Psoas muscle (tissue), 8 donors: ENCODE data around the gene GRIP1. TPM values are rescaled to one million over a fixed set of nuclear protein-coding genes. Genes with fewer than 3 reads are reported as not detected.
A peak's percentile ranks its signal among the peaks of the same experiment; 100 is the strongest.

Source experiments
- ATAC-seq, 4 donors: fragments of 200-7000 bp; cut with Tn5 transposase; one replicate each; pipeline ENCODE4 v1.9.1; 2020; ENCODE audit warnings: moderate library complexity in 3 of 4, mild to moderate bottlenecking in 2 of 4
- DNase-seq, 2 donors: peaks; one replicate each; pipeline ENCODE4 v3.0.0-alpha.2; 2020
- H3K27ac ChIP-seq: fragments of 200-600 bp; one replicate; pipeline ENCODE4 v1.8.0; 2022
- H3K27me3 ChIP-seq, 3 donors: fragments of 200-600 bp in 1 of 3; one replicate each; pipeline versions ENCODE4 v1.6.1 to v1.8.0; 2013 to 2022; ENCODE audit warnings: low read length in 2 of 3, mild to moderate bottlenecking in 2 of 3, moderate library complexity in 1 of 3; ENCODE audit not compliant: insufficient read depth in 3 of 3
- H3K36me3 ChIP-seq, 2 donors: fragments of 200-600 bp in 1 of 2; one replicate each; pipeline versions ENCODE4 v1.6.1 to v1.8.0; 2013 to 2022; ENCODE audit warnings: low read depth in 1 of 2, mild to moderate bottlenecking in 1 of 2, moderate library complexity in 1 of 2; ENCODE audit not compliant: insufficient read depth in 1 of 2
- H3K4me1 ChIP-seq: fragments of 200-600 bp; one replicate; pipeline ENCODE4 v1.8.0; 2022
- H3K4me3 ChIP-seq: fragments of 200-600 bp; one replicate; pipeline ENCODE4 v1.8.0; 2022; ENCODE audit warnings: mild to moderate bottlenecking
- H3K9me3 ChIP-seq: fragments of 200-600 bp; one replicate; pipeline ENCODE4 v1.8.0; 2022
- CTCF ChIP-seq: fragments of 200-600 bp; IDR thresholded peaks from one replicate; pipeline ENCODE4 v1.8.0; 2022; ENCODE audit warnings: antibody characterized with exemption
- WGBS, 3 donors: extraction: QIAGEN DNeasy Blood & Tissue Kit; methylation state at CpG; one replicate each; pipeline versions ENCODE4 v1.1.6 to v1.1.7; 2013; 5-methylcytosine and 5-hydroxymethylcytosine counted together
- intact Hi-C, 2 donors: fragments of 100-400 bp; cut with DNase I; formaldehyde crosslinking; loops; one replicate each; pipeline versions ENCODE4 v1.11.0 to v1.14.2; 2022
- polyA plus RNA-seq, 3 donors: library from polyadenylated mRNA; stranded (reverse); fragments of 200-250 nt; gene quantifications; one replicate each; pipeline ENCODE4 v1.2.3, GENCODE V29; 2013
- total RNA-seq, 4 donors: library from RNA; stranded (reverse); fragmentation: NEBNext Ultra II Directional in 2 of 4; extraction: Animal tissue kit (Norgen Biotek cat#: 25700) in 2 of 4; gene quantifications; one replicate each; pipeline versions ENCODE4 v1.2.1 to v1.2.4, GENCODE V29; 2021 to 2023
- donor health status: healthy with polysubstance abuse.
- donor health status: DM: no; HTN: no; CAD: no; lungs with moderate emphysema.
- donor health status: Bipolar disorder and iron deficiency.
- donor health status: healthy.
- donor health status: DM: yes; HTN: yes; CAD: no.
- donor health status: DM: no; HTN: no; CAD: no.
- donor health status: DM: no; HTN: no; CAD: no.
- donor health status: DM: yes; HTN: yes; CAD: no.

The GRIP1 gene
- total and polyA plus RNA-seq, 7 donors, result 0.05 to 4.1 (median 1.6) TPM

DNA sequence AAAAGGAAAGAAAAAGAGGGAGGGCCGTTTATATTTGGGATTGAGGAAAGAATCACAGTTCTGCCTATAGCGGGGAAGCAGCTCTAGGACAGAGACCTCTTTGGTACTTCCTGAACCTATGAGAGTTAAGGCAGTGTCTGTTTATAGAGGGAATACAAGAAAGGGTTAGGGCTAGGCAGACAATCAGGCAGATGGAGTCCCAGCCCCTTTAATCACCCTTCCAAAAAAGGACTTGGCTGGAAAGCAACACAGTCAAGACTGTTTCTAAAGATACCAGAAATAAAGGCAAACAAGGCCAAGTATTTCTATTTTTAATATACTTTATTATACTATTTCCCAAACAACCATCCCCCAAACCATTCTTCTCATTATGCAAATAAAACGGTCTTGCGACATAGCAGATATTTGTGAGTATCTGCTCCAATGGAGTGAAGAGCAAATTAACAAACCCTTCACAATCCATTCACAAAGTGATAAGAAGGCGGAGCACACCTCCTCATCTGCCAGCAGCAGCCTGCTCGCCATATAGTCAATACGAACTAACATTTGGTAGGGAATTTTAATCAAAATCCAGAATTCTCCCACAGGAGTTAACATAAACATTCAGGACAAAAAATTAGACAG lies 697 bp upstream of the GRIP1 start:
- Histone ChIP-seq H3K4me1 (peaks cover 14% of the 10 kb centered on the region), H3K4me3 (peak overlapping the region; percentile 48), H3K36me3 (no peaks in the 10 kb centered on the region), H3K9me3 (no peaks in the 10 kb centered on the region), H3K27me3 (no peaks in the 10 kb centered on the region), H3K27ac (no peak overlapping the region)
- intact Hi-C loops, result no loop called here
- ATAC-seq (peak in 2 of 4 donors; percentile 51 to 56), DNase-seq (no peak)
- TF ChIP-seq CTCF, result no peak
- 61 to 75% (median 66%) methylated on average over 7 of the region's 7 CpGs for WGBS, 3 donors

DNA sequence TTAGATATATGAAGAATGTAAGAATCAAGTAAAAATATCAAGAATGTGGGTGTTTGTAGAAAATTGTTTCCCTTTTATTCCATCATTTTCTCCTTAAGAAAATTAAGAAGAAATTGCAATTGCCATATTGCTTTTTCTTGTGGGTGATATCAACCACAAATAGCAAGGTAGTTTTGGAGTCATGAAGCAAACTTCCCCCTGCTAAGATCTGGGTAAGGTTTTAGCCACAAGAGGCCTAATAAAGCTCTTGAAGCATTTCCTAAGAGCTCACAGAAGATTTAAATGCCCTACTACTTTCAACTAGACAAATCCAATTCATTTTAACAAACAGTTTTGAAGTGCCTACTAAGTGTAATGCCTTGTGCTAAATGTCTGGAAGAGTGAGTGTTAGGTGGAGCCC lies 2.6 kb downstream of the GRIP1 start:
- intact Hi-C loops, result no loop called here
- H3K27me3 ChIP-seq, result no peaks in the 10 kb centered on the region
- no peak overlapping the region for H3K27ac ChIP-seq
- H3K9me3 ChIP-seq, result no peaks in the 10 kb centered on the region
- peaks cover 14% of the 10 kb centered on the region for H3K4me1 ChIP-seq
- no peak for TF ChIP-seq CTCF
- no peak for DNase-seq
- H3K36me3 ChIP-seq, result no peaks in the 10 kb centered on the region
- ATAC-seq, result no peak
- no peak overlapping the region for H3K4me3 ChIP-seq

DNA sequence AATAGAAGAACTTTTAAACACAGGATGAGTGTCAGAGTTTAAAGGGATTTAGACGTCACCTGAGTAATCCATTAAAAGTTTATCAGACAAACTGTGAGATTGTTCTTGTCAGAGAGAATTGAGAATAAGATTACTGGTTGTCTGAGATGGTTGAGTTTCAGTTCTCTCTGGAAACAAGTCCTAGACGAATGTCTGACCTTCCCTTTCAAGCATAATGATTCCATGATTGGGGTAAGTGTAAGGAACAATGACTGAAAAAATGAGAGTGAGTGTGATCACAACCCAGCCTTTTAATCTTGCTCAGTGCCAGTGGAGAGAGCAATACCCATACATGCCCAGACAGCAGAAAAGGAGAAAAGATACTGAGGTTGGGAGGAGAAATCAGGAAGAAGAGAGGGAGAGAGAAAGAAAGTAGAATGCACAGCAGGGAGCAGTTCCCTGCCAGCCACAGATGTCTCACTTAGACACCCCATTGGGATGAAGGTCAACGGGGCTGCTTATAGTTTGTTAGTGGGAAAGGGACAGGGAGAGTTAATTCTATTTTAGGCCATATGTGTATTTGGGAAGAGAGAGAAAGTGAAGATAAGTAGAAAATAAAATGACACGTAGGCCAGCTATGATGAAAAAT lies 4.3 kb downstream of the GRIP1 start:
- WGBS, 3 donors, result 48 to 57% (median 51%) methylated on average over 4 of the region's 4 CpGs
- Histone ChIP-seq H3K9me3 (no peaks in the 10 kb centered on the region), H3K27me3 (no peaks in the 10 kb centered on the region), H3K36me3 (no peaks in the 10 kb centered on the region), H3K4me3 (no peak overlapping the region), H3K27ac (no peak overlapping the region), H3K4me1 (peaks cover 10% of the 10 kb centered on the region)
- DNase-seq (no peak), ATAC-seq (no peak)
- TF ChIP-seq CTCF, result no peak
- intact Hi-C loops, result no loop called here

GRCh38 chr12:66669541-66669940 lies 9.3 kb downstream of the GRIP1 start:
- Histone ChIP-seq H3K9me3 (no peaks in the 10 kb centered on the region), H3K4me3 (no peak overlapping the region), H3K27ac (no peak overlapping the region), H3K4me1 (no peaks in the 10 kb centered on the region), H3K36me3 (no peaks in the 10 kb centered on the region), H3K27me3 (no peaks in the 10 kb centered on the region)
- TF ChIP-seq CTCF, result no peak
- DNase-seq (no peak), ATAC-seq (no peak)
- intact Hi-C loops, result no loop called here
- WGBS, 3 donors, result 90 to 94% (median 90%) methylated on average over 2 of the region's 2 CpGs

DNA sequence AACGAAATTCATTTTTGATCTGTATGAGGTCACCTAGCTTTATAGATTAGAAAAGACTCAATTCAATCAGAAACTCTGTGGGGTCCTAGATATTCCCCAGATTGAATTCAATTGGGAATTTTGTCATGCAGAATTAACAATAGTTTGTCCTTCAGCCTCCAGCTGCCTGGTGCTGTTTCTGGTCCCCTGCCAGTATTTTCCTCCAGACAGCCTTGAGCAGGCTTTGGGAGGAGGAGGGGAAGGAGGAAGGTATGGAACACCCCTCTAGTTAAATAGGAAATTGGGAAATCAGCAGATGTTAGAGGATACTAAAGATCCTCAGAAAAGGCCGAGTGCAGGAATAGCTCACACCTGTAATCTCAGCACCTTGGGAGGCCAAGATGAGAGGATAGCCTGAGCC lies 10.6 kb downstream of the GRIP1 start:
- no peaks in the 10 kb centered on the region for H3K9me3 ChIP-seq
- TF ChIP-seq CTCF, result no peak
- H3K27me3 ChIP-seq, result no peaks in the 10 kb centered on the region
- intact Hi-C loops, result no loop called here
- no peak for DNase-seq
- ATAC-seq, result no peak
- H3K36me3 ChIP-seq, result no peaks in the 10 kb centered on the region
- no peaks in the 10 kb centered on the region for H3K4me1 ChIP-seq
- H3K4me3 ChIP-seq, result no peak overlapping the region
- 46 to 55% (median 51%) methylated on average over 2 of the region's 2 CpGs for WGBS, 3 donors
- H3K27ac ChIP-seq, result no peak overlapping the region
